PC-3 (cell line): ENCODE results near the gene TSEN2. TPM values are rescaled to one million over a fixed set of nuclear protein-coding genes. Genes with fewer than 3 reads are reported as not detected.

Experiments used
- ATAC-seq: fragments of 200-7000 bp; cut with Tn5 transposase; 2 replicates; pipeline ENCODE4 v1.9.1; 2020; ENCODE audit warnings: mild to moderate bottlenecking, moderate library complexity
- BruUV-seq: library from RNA; stranded (reverse); fragments of 400-500 nt; replicated peaks from 2 replicates; lab custom pipeline; 2021; lab: Mats Ljungman, UMichigan
- CTCF ChIA-PET: fragments of 300-600 bp; sonication (Branson Sonifier 250); formaldehyde crosslinking; loops from one replicate; lab custom pipeline; 2022; ENCODE audit warnings: antibody characterized with exemption; lab: Charles Lee
- POLR2A ChIA-PET: fragments of 300-600 bp; sonication (Branson Sonifier 250); formaldehyde crosslinking; loops from one replicate; lab custom pipeline; 2022; ENCODE audit warnings: antibody characterized with exemption; ENCODE audit not compliant: unreplicated experiment; lab: Charles Lee
- DNase-seq: peaks from one replicate; pipeline ENCODE4 v3.0.0-alpha.2; 2015
- H2AFZ ChIP-seq: fragments of 300-600 bp; sonication (generic); 2 replicates; pipeline ENCODE4 v1.6.0; 2016; ENCODE audit warnings: antibody characterized with exemption, low read length
- H3F3A ChIP-seq: fragments of 300-600 bp; sonication (generic); one replicate; pipeline ENCODE4 v1.6.0; 2017; ENCODE audit warnings: antibody characterized with exemption, low read length, control low read depth, mild to moderate bottlenecking; ENCODE audit not compliant: unreplicated experiment
- H3K27ac ChIP-seq: fragments of 300-600 bp; sonication (generic); 2 replicates; pipeline ENCODE4 v1.5.1; 2016; ENCODE audit warnings: mild to moderate bottlenecking, low read length
- H3K27me3 ChIP-seq: fragments of 300-600 bp; sonication (generic); 2 replicates; pipeline ENCODE4 v1.6.1; 2016; ENCODE audit warnings: low read length, mixed read lengths
- H3K36me3 ChIP-seq: fragments of 300-600 bp; sonication (generic); 2 replicates; pipeline ENCODE4 v1.6.1; 2016; ENCODE audit warnings: low read depth, mixed run types, low read length, mixed read lengths
- H3K4me1 ChIP-seq: fragments of 300-600 bp; sonication (generic); 2 replicates; pipeline ENCODE4 v1.5.1; 2016; ENCODE audit warnings: low read length; ENCODE audit not compliant: insufficient read depth
- H3K4me2 ChIP-seq: fragments of 300-600 bp; sonication (generic); 2 replicates; pipeline ENCODE4 v1.6.0; 2016; ENCODE audit warnings: low read length
- H3K4me3 ChIP-seq: fragments of 300-600 bp; sonication (generic); 2 replicates; pipeline ENCODE4 v1.5.1; 2016; ENCODE audit warnings: mild to moderate bottlenecking, low read length, mixed read lengths
- H3K79me2 ChIP-seq: fragments of 300-600 bp; sonication (generic); 2 replicates; pipeline ENCODE4 v1.6.1; 2017; ENCODE audit warnings: low read length, mixed read lengths
- H3K9ac ChIP-seq: fragments of 300-600 bp; sonication (generic); 2 replicates; pipeline ENCODE4 v1.6.0; 2016; ENCODE audit warnings: mild to moderate bottlenecking, low read length
- H3K9me2 ChIP-seq: fragments of 300-600 bp; sonication (generic); replicated peaks from 2 replicates; pipeline ENCODE4 v1.6.1; 2016; ENCODE audit warnings: mixed run types, low read length, mixed read lengths
- H3K9me3 ChIP-seq: fragments of 300-600 bp; sonication (generic); 2 replicates; pipeline ENCODE4 v1.6.1; 2016; ENCODE audit warnings: low read length, mixed read lengths
- H4K20me1 ChIP-seq: fragments of 300-600 bp; sonication (generic); 2 replicates; pipeline ENCODE4 v1.6.1; 2016; ENCODE audit warnings: low read length, mixed read lengths
- EZH2 ChIP-seq: fragments of 300-600 bp; sonication (generic); IDR thresholded peaks from one replicate; pipeline ENCODE4 v1.6.1; 2017; ENCODE audit warnings: antibody characterized with exemption, mild to moderate bottlenecking, low read length; ENCODE audit not compliant: unreplicated experiment
- EZH2phosphoT487 ChIP-seq: fragments of 300-600 bp; sonication (generic); IDR thresholded peaks from 2 replicates; pipeline ENCODE4 v1.6.1; 2018; ENCODE audit warnings: mild to moderate bottlenecking, antibody characterized with exemption, low read length, borderline replicate concordance
- intact Hi-C: fragments of 100-400 bp; cut with micrococcal nuclease; formaldehyde crosslinking; loops from 2 replicates; pipeline ENCODE4 v1.9.0; 2023
- total RNA-seq: library from RNA; depleted of rRNA; stranded (reverse); fragments of >200 nt; gene quantifications from 2 replicates; pipeline ENCODE4 v1.2.3, GENCODE V29; 2014
- TF ChIP-seq, protein P1 (sequence below): fragments of 300-600 bp; sonication (generic); conservative IDR thresholded peaks from 2 replicates; pipeline ENCODE4 v1.5.1; 2017; ENCODE audit warnings: antibody characterized with exemption, low read depth, mild to moderate bottlenecking, low read length

The TSEN2 gene
- total RNA-seq, 1 experiment from 2014 or later, result 40.2 TPM

DNA sequence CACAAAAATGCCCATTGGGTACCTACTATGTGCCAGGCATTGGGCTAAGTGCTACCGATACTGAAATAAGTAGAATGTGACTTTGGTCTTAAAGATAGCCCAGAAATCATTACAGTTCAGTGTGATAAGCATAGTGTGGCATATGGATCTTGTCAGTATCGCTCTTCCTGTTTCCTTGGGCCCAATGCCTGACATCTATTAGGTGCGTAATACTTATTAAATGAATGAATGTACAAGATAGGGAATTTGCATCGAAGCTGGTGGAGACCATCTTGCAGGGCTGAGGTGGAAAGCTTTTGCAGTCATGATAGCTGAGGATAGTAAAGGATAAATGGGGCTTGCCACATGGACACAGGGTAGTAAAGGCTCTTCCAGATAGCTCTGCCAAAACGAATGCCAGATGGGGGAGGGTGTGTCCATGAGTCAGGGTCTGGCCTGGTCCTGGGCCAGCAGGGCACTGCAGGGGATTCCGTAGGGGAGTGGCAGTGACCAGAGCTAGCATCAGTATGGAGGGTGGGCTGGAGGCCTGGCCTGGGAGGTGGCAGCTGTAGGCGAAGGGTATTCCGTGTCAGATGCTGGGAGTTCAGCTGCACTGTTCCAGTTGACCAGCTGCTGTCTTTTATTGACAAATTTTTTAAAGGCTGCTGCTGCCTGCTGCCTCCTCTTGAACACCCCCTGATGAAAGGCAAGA lies 23.5 kb downstream of the TSEN2 start:
- POLR2A ChIA-PET, result interaction anchor here (0.9 kb wide), 1 partner anchor 156 kb away, joined by 3 read pairs; the partner anchor contains the start of gene RAF1
- peak; percentile 80 for DNase-seq
- peaks cover 20% of the 10 kb centered on the region for H3K4me1 ChIP-seq
- peaks cover 4% of the 10 kb centered on the region; the same call in 1 of the 2 replicates for H3K79me2 ChIP-seq
- intact Hi-C loops, result no loop called here
- H3K27me3 ChIP-seq, result no peaks in the 10 kb centered on the region
- no peak for TF ChIP-seq EZH2
- no peak for TF ChIP-seq EZH2phosphoT487
- TF ChIP-seq, protein P1, sequence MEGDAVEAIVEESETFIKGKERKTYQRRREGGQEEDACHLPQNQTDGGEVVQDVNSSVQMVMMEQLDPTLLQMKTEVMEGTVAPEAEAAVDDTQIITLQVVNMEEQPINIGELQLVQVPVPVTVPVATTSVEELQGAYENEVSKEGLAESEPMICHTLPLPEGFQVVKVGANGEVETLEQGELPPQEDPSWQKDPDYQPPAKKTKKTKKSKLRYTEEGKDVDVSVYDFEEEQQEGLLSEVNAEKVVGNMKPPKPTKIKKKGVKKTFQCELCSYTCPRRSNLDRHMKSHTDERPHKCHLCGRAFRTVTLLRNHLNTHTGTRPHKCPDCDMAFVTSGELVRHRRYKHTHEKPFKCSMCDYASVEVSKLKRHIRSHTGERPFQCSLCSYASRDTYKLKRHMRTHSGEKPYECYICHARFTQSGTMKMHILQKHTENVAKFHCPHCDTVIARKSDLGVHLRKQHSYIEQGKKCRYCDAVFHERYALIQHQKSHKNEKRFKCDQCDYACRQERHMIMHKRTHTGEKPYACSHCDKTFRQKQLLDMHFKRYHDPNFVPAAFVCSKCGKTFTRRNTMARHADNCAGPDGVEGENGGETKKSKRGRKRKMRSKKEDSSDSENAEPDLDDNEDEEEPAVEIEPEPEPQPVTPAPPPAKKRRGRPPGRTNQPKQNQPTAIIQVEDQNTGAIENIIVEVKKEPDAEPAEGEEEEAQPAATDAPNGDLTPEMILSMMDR, result no peak
- peaks cover 53% of the 10 kb centered on the region for H3K36me3 ChIP-seq
- peak overlapping the region; percentile 63 for H3K27ac ChIP-seq
- H2AFZ ChIP-seq, result no peak overlapping the region
- H3K9me2 ChIP-seq, result no peaks in the 10 kb centered on the region
- H3K9me3 ChIP-seq, result no peaks in the 10 kb centered on the region
- H3K4me3 ChIP-seq, result peak overlapping the region; percentile 38
- H4K20me1 ChIP-seq, result no peaks in the 10 kb centered on the region
- H3F3A ChIP-seq, result peaks cover 15% of the 10 kb centered on the region
- H3K4me2 ChIP-seq, result peak overlapping the region; percentile 66
- no TSS peak for BruUV-seq
- CTCF ChIA-PET, result interaction anchor here (0.6 to 1.1 kb wide), 4 partner anchors 12 to 372 kb away, joined by 3 to 6 read pairs (median 3); no protein-coding TSS in a partner anchor
- peak; percentile 76 for ATAC-seq
- no peak overlapping the region for H3K9ac ChIP-seq

DNA sequence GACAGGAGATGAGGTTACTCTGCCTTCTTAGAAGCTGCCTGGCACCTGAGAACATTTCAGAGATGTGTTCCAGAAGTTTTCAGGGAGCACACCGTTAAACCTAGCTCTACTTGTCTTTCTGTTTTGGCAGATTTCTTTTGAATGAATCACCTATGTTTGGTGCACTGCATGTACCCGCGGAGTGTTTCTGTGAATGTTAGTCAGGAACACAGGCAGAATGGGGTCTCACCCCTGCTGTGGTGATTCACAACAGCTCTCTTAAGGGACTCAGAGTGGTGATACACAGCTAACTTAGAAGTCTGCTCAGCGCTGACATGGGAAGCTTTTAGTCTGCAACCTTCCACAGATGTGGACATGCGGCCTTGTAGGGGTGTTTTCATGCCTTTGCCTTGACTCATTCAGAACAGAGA lies 24.0 kb downstream of the TSEN2 start:
- peak overlapping the region; percentile 66 for H3K4me2 ChIP-seq
- TF ChIP-seq EZH2 (no peak), EZH2phosphoT487 (no peak)
- TF ChIP-seq, protein P1, result no peak
- H3K27me3 ChIP-seq, result no peaks in the 10 kb centered on the region
- H3K9ac ChIP-seq, result no peak overlapping the region
- H4K20me1 ChIP-seq, result no peaks in the 10 kb centered on the region
- no TSS peak for BruUV-seq
- peaks cover 49% of the 10 kb centered on the region for H3K36me3 ChIP-seq
- POLR2A ChIA-PET, result interaction anchor here (0.9 kb wide), 1 partner anchor 156 kb away, joined by 3 read pairs; the partner anchor contains the start of gene RAF1
- H3K9me3 ChIP-seq, result no peaks in the 10 kb centered on the region
- no peaks in the 10 kb centered on the region for H3K9me2 ChIP-seq
- peak; percentile 91 for DNase-seq
- intact Hi-C loops, result no loop called here
- H3K4me1 ChIP-seq, result peaks cover 20% of the 10 kb centered on the region
- peak overlapping the region; percentile 38 for H3K4me3 ChIP-seq
- peaks cover 15% of the 10 kb centered on the region for H3F3A ChIP-seq
- no peak overlapping the region for H2AFZ ChIP-seq
- peak overlapping the region; percentile 63 for H3K27ac ChIP-seq
- CTCF ChIA-PET, result interaction anchor here (0.6 to 1.1 kb wide), 4 partner anchors 12 to 373 kb away, joined by 3 to 6 read pairs (median 3); no protein-coding TSS in a partner anchor
- peak; percentile 87 for ATAC-seq
- H3K79me2 ChIP-seq, result peaks cover 4% of the 10 kb centered on the region; the same call in 1 of the 2 replicates

DNA sequence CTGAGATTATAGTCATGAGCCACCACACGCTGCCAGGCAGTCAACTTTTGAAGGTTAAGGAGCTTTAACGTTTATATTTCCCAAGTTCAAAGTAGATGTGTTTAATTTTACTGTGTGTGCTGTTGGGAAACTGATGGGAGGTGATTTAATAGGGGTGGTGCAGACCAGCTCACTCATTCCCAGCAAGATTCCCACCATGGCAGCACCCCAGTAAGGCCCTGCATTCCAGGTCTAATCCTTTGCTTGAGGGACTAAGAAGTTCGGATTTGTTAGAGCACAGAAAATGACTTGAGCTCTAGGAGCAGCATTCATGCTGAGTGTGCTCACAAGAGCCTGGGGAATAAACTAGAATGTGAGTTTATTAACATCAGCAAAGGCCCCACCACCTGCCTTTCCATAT lies 25.2 kb downstream of the TSEN2 start:
- Histone ChIP-seq H2AFZ (no peak overlapping the region), H3K27me3 (no peaks in the 10 kb centered on the region), H3K36me3 (peaks cover 40% of the 10 kb centered on the region), H3K9me3 (no peaks in the 10 kb centered on the region), H3K4me3 (no peak overlapping the region), H3K27ac (no peak overlapping the region), H3K79me2 (peaks cover 4% of the 10 kb centered on the region; the same call in 1 of the 2 replicates), H3K4me2 (no peak overlapping the region), H3K9me2 (no peaks in the 10 kb centered on the region), H4K20me1 (no peaks in the 10 kb centered on the region), H3K9ac (no peak overlapping the region), H3K4me1 (peaks cover 20% of the 10 kb centered on the region), H3F3A (peaks cover 15% of the 10 kb centered on the region)
- TF ChIP-seq EZH2, result no peak
- TF ChIP-seq, protein P1, result no peak
- no peak for TF ChIP-seq EZH2phosphoT487
- POLR2A ChIA-PET, result no interaction called here
- intact Hi-C loops, result no loop called here
- no TSS peak for BruUV-seq
- no peak for ATAC-seq
- DNase-seq, result no peak
- CTCF ChIA-PET, result no interaction called here
